Heart right ventricle (tissue), 16 donors: Measurements from ENCODE around the gene TBXAS1. TPM values are rescaled to one million over a fixed set of nuclear protein-coding genes. Genes with fewer than 3 reads are reported as not detected.
A peak's percentile ranks its signal among the peaks of the same experiment; 100 is the strongest.

Source experiments
- ATAC-seq, 8 donors: fragments of 200-7000 bp; cut with Tn5 transposase; one replicate each; pipeline ENCODE4 v1.9.1; 2020; ENCODE audit warnings: mild to moderate bottlenecking in 8 of 8, moderate library complexity in 8 of 8, moderate number of reproducible peaks in 1 of 8
- DNase-seq, 2 donors: peaks; one replicate each; pipeline ENCODE4 v3.0.0-alpha.2; 2020
- H3K27ac ChIP-seq, 10 donors: fragments of 200-600 bp; sonication (generic) in 2 of 10; one replicate each; pipeline versions ENCODE4 v1.5.0 to v1.8.0; 2020 to 2022; ENCODE audit warnings: mild to moderate bottlenecking in 3 of 10
- H3K27me3 ChIP-seq, 7 donors: fragments of 200-600 bp; one replicate each; pipeline ENCODE4 v1.8.0; 2021 to 2022; ENCODE audit warnings: mild to moderate bottlenecking in 2 of 7
- H3K36me3 ChIP-seq, 9 donors: fragments of 200-600 bp; sonication (generic) in 1 of 9; one replicate each; pipeline versions ENCODE4 v1.5.0 to v1.8.0; 2020 to 2022; ENCODE audit warnings: mild to moderate bottlenecking in 2 of 9
- H3K4me1 ChIP-seq, 9 donors: fragments of 200-600 bp; sonication (generic) in 1 of 9; one replicate each; pipeline versions ENCODE4 v1.5.0 to v1.8.0; 2020 to 2022; ENCODE audit warnings: mild to moderate bottlenecking in 4 of 9
- H3K4me3 ChIP-seq, 10 donors: fragments of 200-600 bp; sonication (generic) in 2 of 10; one replicate each; pipeline versions ENCODE4 v1.5.0 to v1.8.0; 2020 to 2022; ENCODE audit warnings: mild to moderate bottlenecking in 7 of 10, moderate library complexity in 2 of 10
- H3K9me3 ChIP-seq, 11 donors: fragments of 200-600 bp in 10 of 11; sonication (generic) in 2 of 11; one replicate each; pipeline versions ENCODE4 v1.5.0 to v1.8.0; 2013 to 2022; ENCODE audit warnings: mild to moderate bottlenecking in 2 of 11, control low read depth in 1 of 11, moderate library complexity in 1 of 11
- WGBS, 2 donors: extraction: QIAGEN DNeasy Blood & Tissue Kit; methylation state at CpG; one replicate each; pipeline ENCODE4 v1.1.7; 2013; ENCODE audit warnings: inconsistent platforms in 1 of 2; 5-methylcytosine and 5-hydroxymethylcytosine counted together
- intact Hi-C, 10 donors: fragments of 100-400 bp; cut with DNase I; formaldehyde crosslinking; loops; one replicate each; pipeline versions ENCODE4 v1.11.1 to v1.14.2; 2022
- polyA plus RNA-seq, 2 donors: library from polyadenylated mRNA; stranded (reverse); fragments of 200-250 nt; gene quantifications; one replicate each; pipeline ENCODE4 v1.2.3, GENCODE V29; 2013
- total RNA-seq, 10 donors: library from RNA; stranded (reverse); fragmentation: NEBNext Ultra II Directional in 3 of 10; extraction: Animal tissue kit (Norgen Biotek cat#: 25700) in 3 of 10; gene quantifications; one replicate each; pipeline versions ENCODE4 v1.2.1 to v1.2.4, GENCODE V29; 2021 to 2023
- TF ChIP-seq, protein P1 (sequence below), 9 donors: fragments of 200-600 bp; sonication (generic) in 2 of 9; IDR thresholded peaks; one replicate each; pipeline versions ENCODE4 v1.5.0 to v1.8.0; 2021 to 2022; ENCODE audit warnings: antibody characterized with exemption in 9 of 9, mild to moderate bottlenecking in 5 of 9, moderate library complexity in 1 of 9
- donor health status: Arrhythmogenic right ventricular cardiomyopathy.
- donor health status: ischemic (EF 13 %, LVEDD 7.1; RV severe dilation, severe dysfunction).
- donor health status: healthy with polysubstance abuse.
- donor health status: DM: no; HTN: yes; CAD: no.
- donor health status: DM: no; HTN: no; CAD: no.
- donor health status: ischemic (EF 25% LVEDD 6.9; RV normal size, moderate dysfunction).
- donor health status: ischemic (EF 25% LVEDD 5.7; RV mildly dilated, moderate dysfunction).
- donor health status: healthy.
- donor health status: DM: yes; HTN: yes; CAD: no.
- donor health status: Ischemic cardiomyopathy.
- donor health status: ischemic (EF 35%, LVEDD 5.7; RV mildly dilated, moderate dysfunction).
- donor health status: nonischemic (EF 11% LVEDD 7.7; RV severe dilation, severe dysfunction).
- donor health status: DM: yes; HTN: yes; CAD: no.
- donor health status: PGD.
- donor health status: ischemic (EF 29% LVEDD 5.4; RV normal size, mild dysfunction).
- donor health status: nonischemic (EF 23%, LVEDD 6.1; RV moderate dilation, normal function).

Gene TBXAS1
- total and polyA plus RNA-seq, 12 donors: 1.7 to 17.7 (median 3.7) TPM

DNA sequence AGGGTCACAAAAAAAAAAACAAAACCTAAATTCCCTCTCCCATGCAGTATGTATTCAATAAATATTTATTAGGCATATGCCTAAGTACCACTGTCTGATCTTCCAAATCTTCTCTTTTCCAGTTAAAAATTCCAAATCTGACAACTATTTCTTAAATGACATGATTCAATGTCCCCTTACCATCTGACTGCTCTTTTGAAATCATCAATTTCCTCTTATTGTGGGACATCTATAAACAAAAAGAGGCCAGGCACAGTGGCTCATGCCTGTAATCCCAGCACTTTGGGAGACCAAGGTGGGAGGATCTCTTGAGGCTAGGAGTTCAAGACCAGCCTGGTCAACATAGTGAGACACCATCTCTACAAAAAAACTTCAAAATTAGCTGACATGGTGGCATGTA is 103.5 kb downstream of the TBXAS1 start:
- H3K27me3 ChIP-seq: no peaks in the 10 kb centered on the region
- H3K36me3 ChIP-seq: peaks cover 0 to 20% (median 0%) of the 10 kb centered on the region in 9 donors
- no peak overlapping the region for H3K27ac ChIP-seq
- H3K9me3 ChIP-seq: no peaks in the 10 kb centered on the region
- TF ChIP-seq, protein P1, sequence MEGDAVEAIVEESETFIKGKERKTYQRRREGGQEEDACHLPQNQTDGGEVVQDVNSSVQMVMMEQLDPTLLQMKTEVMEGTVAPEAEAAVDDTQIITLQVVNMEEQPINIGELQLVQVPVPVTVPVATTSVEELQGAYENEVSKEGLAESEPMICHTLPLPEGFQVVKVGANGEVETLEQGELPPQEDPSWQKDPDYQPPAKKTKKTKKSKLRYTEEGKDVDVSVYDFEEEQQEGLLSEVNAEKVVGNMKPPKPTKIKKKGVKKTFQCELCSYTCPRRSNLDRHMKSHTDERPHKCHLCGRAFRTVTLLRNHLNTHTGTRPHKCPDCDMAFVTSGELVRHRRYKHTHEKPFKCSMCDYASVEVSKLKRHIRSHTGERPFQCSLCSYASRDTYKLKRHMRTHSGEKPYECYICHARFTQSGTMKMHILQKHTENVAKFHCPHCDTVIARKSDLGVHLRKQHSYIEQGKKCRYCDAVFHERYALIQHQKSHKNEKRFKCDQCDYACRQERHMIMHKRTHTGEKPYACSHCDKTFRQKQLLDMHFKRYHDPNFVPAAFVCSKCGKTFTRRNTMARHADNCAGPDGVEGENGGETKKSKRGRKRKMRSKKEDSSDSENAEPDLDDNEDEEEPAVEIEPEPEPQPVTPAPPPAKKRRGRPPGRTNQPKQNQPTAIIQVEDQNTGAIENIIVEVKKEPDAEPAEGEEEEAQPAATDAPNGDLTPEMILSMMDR (IDR thresholded peaks at IDR 0.05): no peak
- DNase-seq (no peak), ATAC-seq (no peak)
- H3K4me1 ChIP-seq: peaks cover 0 to 15% (median 0%) of the 10 kb centered on the region in 9 donors
- no peak overlapping the region for H3K4me3 ChIP-seq
- intact Hi-C loops: no loop called here

DNA sequence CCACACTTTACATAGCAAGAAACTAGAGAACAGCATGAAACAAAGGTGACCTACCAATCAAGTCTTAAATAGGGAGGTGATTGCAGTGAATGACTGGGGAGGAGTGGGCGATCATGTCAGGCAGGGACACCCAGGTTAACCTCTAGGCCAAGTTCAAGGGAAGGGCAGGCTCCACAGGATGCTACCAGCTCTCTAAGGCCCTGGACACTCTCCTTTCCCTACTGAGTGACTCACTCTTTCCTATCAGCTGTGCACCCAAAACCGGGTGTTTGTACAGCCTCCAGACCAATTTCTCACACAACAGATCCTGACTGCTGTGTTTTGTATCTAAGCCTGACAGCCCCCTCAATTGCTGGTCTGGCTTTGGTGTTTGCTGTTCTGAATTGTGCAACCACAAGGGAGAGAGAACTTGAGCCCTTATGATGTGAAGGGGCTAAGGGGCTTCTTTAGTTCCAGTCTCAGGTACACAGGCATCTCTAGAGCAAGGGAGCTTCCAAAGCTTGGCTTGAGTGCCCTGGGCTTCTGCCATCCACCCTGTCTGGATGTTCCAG is 107.8 kb downstream of the TBXAS1 start:
- 52 to 65% methylated on average over 2 of the region's 2 CpGs for WGBS, 2 donors
- Histone ChIP-seq H3K36me3 (peaks cover 0 to 38% (median 0%) of the 10 kb centered on the region in 9 donors), H3K9me3 (no peaks in the 10 kb centered on the region), H3K4me3 (no peak overlapping the region), H3K4me1 (peaks cover 0 to 25% (median 0%) of the 10 kb centered on the region in 9 donors), H3K27me3 (peaks cover 0 to 7% (median 0%) of the 10 kb centered on the region in 7 donors), H3K27ac (peak overlapping the region in 1 of 10 donors; percentile 53)
- DNase-seq: peak in 1 of 2 donors; percentile 14
- peak in 6 of 8 donors; percentile 11 to 61 (median 54) for ATAC-seq
- intact Hi-C loops: no loop called here
- TF ChIP-seq, protein P1 (IDR thresholded peaks at IDR 0.05): no peak

DNA sequence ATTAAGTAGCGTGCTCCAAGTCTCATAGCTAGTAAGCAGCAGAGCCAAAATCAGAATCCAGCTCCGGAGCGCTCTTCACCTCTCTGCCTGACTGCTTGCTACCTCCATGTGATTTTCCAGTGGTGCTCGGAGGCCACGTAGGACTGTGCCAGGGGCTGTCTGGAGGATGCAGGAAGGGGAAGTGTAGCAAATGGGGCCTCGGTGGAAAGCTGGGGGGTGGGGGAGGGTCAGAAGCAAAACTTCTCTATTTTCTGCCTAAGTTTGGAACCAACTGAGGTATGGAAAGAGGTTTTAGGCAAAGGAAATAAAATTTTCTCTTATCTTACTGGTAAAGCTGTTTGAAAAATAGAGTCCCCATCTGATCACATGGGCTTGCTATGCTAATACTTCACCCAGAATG is 108.7 kb downstream of the TBXAS1 start:
- H3K4me1 ChIP-seq: peaks cover 0 to 25% (median 0%) of the 10 kb centered on the region in 9 donors
- TF ChIP-seq, protein P1 (IDR thresholded peaks at IDR 0.05): no peak
- peak overlapping the region in 1 of 10 donors; percentile 53 for H3K27ac ChIP-seq
- peak in 3 of 8 donors; percentile 49 to 58 (median 52) for ATAC-seq
- intact Hi-C loops: no loop called here
- H3K27me3 ChIP-seq: peaks cover 0 to 7% (median 0%) of the 10 kb centered on the region in 7 donors
- H3K36me3 ChIP-seq: peaks cover 0 to 43% (median 0%) of the 10 kb centered on the region in 9 donors
- no peak overlapping the region for H3K4me3 ChIP-seq
- H3K9me3 ChIP-seq: no peaks in the 10 kb centered on the region
- 66 to 70% methylated on average over 6 of the region's 6 CpGs for WGBS, 2 donors
- DNase-seq: peak in 1 of 2 donors; percentile 14

- TF ChIP-seq, protein P1 (IDR thresholded peaks at IDR 0.05): no peak
- H3K36me3 ChIP-seq: peaks cover 0 to 46% (median 0%) of the 10 kb centered on the region in 9 donors
- H3K27me3 ChIP-seq: peaks cover 0 to 10% (median 0%) of the 10 kb centered on the region in 7 donors
- H3K27ac ChIP-seq: no peak overlapping the region
- ATAC-seq (no peak), DNase-seq (no peak)
- intact Hi-C loops: no loop called here
- peaks cover 0 to 25% (median 0%) of the 10 kb centered on the region in 9 donors for H3K4me1 ChIP-seq
- H3K9me3 ChIP-seq: peaks cover 0 to 8% (median 5%) of the 10 kb centered on the region in 11 donors
- WGBS, 2 donors: 89 to 93% methylated on average over 2 of the region's 2 CpGs
- no peak overlapping the region for H3K4me3 ChIP-seq
These were observed 111.8 kb downstream of the TBXAS1 start for GRCh38 chr7:139940866-139941265.
